ENCODE measurements around the gene GIT2.

GIT2 gene

GRCh38 chr12:109952873-109953272 lies 43.3 kb downstream of the GIT2 start:
- DNase-seq (ENCODE audit: low read depth), result no peak
- no peak overlapping the region for H3K4me3 ChIP-seq (ENCODE audit: low read length)
- TF ChIP-seq, protein P1, sequence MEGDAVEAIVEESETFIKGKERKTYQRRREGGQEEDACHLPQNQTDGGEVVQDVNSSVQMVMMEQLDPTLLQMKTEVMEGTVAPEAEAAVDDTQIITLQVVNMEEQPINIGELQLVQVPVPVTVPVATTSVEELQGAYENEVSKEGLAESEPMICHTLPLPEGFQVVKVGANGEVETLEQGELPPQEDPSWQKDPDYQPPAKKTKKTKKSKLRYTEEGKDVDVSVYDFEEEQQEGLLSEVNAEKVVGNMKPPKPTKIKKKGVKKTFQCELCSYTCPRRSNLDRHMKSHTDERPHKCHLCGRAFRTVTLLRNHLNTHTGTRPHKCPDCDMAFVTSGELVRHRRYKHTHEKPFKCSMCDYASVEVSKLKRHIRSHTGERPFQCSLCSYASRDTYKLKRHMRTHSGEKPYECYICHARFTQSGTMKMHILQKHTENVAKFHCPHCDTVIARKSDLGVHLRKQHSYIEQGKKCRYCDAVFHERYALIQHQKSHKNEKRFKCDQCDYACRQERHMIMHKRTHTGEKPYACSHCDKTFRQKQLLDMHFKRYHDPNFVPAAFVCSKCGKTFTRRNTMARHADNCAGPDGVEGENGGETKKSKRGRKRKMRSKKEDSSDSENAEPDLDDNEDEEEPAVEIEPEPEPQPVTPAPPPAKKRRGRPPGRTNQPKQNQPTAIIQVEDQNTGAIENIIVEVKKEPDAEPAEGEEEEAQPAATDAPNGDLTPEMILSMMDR (conservative IDR thresholded peaks at IDR 0.05; ENCODE audit: low read depth, low read length), result no peak

GRCh38 chr12:109952160-109952858 lies 43.9 kb downstream of the GIT2 start:
- no peak overlapping the region for H3K4me3 ChIP-seq (ENCODE audit: low read length)
- DNase-seq (ENCODE audit: low read depth), result no peak
- TF ChIP-seq, protein P1 (conservative IDR thresholded peaks at IDR 0.05; ENCODE audit: low read depth, low read length), result no peak

GRCh38 chr12:109951751-109952150 lies 44.4 kb downstream of the GIT2 start:
- TF ChIP-seq, protein P1 (conservative IDR thresholded peaks at IDR 0.05; ENCODE audit: low read depth, low read length), result no peak
- no peak overlapping the region for H3K4me3 ChIP-seq (ENCODE audit: low read length)
- DNase-seq (ENCODE audit: low read depth), result peak; percentile 34

- TF ChIP-seq, protein P1 (conservative IDR thresholded peaks at IDR 0.05; ENCODE audit: low read depth, low read length), result no peak
- no peak overlapping the region for H3K4me3 ChIP-seq (ENCODE audit: low read length)
- peak; percentile 71 for DNase-seq (ENCODE audit: low read depth)
These were observed 45.0 kb downstream of the GIT2 start for GRCh38 chr12:109951136-109951535.

DNA sequence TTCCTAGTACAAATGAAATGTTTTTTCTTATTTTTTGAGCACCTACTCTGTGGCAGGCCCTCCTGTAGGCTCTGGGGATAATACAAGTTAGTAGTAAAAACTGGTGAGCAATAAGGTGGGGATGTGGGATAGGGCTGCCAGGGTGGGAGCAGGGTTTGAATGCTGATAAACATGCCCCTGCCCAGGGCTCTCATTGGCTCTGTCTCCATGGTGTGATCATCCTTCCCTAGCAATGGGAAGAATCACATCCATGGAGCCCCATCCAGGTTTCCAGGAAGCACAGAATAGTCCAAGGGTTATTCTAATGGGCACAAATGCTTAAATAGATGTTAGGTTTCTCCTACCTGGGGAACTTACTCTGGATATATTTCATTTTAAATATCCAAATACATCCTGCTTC lies 45.5 kb downstream of the GIT2 start:
- no peak for DNase-seq (ENCODE audit: low read depth)
- H3K4me3 ChIP-seq (ENCODE audit: low read length), result no peak overlapping the region
- TF ChIP-seq, protein P1 (conservative IDR thresholded peaks at IDR 0.05; ENCODE audit: low read depth, low read length), result no peak

GRCh38 chr12:109949089-109949488 lies 47.1 kb downstream of the GIT2 start:
- TF ChIP-seq, protein P1 (conservative IDR thresholded peaks at IDR 0.05; ENCODE audit: low read depth, low read length), result no peak
- peak; percentile 36 for DNase-seq (ENCODE audit: low read depth)
- H3K4me3 ChIP-seq (ENCODE audit: low read length), result no peak overlapping the region

- no peak for DNase-seq (ENCODE audit: low read depth)
- TF ChIP-seq, protein P1 (conservative IDR thresholded peaks at IDR 0.05; ENCODE audit: low read depth, low read length), result no peak
- H3K4me3 ChIP-seq (ENCODE audit: low read length), result no peak overlapping the region
These were observed 47.8 kb downstream of the GIT2 start for GRCh38 chr12:109948368-109948767.
